GM19397 (cell line): ENCODE measurements around the gene PRDX6.
"Not testable (repeated sequence)": the region's sequence is repeated elsewhere in the genome, so short reads cannot be mapped to it uniquely, and the experiment has no call there.

Source experiments
- ATAC-seq: cut with Tn5 transposase; IDR thresholded peaks from one replicate; pipeline ENCODE4 v1.9.1; 2021; ENCODE audit warnings: mild to moderate bottlenecking, moderate library complexity; ENCODE audit not compliant: unreplicated experiment

The PRDX6 gene, protein sequence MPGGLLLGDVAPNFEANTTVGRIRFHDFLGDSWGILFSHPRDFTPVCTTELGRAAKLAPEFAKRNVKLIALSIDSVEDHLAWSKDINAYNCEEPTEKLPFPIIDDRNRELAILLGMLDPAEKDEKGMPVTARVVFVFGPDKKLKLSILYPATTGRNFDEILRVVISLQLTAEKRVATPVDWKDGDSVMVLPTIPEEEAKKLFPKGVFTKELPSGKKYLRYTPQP

DNA sequence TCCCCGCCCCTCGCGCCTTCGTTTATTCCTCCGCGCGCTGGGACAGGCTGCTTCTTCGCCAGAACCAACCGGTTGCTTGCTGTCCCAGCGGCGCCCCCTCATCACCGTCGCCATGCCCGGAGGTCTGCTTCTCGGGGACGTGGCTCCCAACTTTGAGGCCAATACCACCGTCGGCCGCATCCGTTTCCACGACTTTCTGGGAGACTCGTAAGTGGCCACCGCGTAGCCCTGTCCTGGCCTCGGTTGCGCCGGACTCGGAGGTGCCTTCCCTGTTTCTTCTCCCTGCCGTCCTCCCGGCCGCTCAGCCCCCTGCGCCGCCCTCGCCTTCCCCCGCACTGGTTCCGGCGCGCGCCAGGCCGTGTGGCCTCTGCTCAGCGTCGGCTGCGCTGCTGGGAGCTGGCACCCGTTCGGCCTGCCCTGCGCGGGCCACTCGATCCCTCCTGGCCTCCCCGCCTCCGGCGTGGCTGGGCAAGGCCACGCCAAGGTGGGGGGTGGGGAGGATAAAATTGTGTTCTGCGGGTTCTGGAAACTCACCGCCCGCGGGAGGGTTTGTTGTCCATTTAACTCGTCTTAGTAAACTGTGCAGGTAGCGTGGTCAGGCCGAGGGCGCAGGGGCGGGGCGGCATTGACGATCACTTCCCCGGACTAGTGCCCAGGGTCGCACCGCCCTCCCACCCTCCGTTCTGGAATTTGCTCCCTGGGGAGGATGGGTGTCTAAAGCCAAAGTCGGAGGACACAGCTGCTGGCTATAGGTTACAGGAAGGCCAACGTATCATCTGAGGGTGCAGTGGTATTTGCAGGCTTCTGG, at the start of gene PRDX6:
Gene PRDX6, plus strand, starts transcription at position 50 of the 808 bp plus-strand sequence. Its CDS starts 63 bp downstream, at position 113.
- ATAC-seq, result peak; percentile 33

DNA sequence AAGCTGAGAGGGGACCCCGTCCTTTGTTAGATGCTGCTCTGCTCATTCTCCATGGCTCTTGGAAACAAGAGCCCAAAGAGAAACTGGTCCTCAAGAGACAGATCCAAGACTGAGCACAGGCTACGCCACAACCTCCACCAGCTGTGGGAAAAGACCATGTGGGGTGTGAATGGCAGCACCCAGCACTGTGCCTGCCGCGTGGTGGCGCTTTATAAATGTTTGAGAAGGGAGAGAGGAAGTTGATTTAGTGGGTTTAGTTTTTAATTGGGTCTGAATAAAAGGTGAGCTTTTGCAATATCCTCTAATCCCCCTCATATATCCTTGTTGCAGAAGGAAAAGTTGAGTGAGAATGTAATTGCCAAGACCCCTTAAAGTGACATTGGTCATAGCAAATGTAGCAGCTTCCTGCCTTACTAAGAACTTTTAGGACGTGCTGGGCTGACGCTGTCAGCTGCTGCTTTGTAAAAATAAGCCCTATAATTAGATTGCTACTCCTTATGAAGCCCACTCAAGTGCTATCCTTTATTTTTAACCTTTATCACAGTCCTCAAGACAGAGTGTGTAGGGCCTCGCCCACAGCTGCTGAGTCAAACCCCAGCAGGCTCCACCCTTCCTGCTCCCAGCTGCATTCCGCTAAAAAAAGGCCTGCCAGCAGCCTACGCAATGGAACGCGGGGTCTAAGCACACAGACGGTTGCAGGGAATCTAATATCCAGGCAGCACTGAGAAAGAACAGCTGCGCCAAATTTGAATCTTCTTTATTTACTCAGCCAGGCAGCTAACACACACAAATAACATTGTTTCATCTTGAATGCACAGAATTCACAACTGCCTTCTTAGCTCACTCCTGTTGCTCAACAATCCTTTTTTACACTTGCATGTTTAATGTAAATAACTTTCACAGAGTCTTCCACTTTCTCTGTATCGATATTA, 47.4 kb upstream of the PRDX6 start:
- ATAC-seq, result peak; percentile 69

DNA sequence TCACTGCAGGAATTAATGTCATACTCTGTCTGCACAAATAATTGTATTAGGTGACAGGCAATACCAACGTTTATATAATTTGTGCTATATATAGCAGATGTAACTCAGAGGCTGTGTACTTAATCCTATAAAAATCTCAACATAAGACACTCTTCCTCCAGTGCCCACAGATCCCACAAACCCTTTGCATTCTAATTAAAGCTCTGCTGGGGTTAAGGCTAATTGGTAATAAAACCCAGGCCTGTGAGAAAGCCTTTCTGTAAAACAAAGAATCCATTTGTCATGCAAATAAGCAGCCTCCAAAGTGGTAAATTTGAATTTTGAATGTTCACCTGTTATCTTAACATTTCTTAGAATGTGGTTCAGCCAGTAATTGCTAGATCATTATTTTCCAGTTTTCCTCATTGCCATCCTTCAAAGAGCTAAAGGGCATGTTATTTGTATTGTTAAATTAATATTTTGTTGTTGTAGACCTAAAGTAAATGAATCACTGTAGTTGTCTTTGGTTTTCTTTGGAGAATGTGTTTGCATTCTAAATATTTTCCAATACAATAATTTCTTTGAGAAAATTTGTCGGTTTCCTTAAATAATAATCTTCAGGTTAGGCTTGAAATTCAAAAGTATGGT, 46.3 kb upstream of the PRDX6 start:
- ATAC-seq, result no peak

DNA sequence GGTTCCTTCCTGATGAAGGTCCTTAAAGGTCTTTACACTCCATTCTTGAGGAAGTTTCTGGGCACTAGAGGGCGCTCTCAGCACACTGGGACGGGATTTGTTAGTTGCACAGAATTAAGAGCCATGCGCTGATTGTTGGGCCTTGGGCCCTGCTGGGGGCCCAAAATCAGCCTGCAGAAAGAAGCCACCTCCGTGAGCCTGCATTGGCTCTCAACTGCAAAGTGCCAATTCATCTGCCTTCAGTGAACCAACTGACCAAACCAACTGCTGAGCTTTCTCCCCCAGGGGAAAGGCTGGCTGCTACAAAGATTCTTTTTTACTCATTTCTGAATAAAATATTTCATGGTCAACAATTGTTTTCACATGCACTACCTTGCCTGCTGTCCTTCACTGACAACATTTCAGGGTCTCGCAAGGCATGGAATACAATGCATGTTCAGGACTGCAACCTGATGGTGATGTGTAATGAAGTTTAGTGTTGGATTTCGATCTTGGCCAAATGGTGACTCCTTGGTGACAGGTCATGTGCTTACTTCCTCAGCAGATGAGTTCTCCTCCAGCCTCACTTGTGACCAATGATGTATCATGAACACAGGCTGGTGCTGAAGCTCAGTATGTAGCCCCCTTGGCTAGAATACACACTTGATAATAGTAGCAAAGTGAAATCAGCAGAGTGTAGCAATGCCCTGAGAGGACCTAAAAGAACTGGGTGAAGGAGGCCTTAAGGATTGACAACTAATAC, 45.7 kb upstream of the PRDX6 start:
- no peak for ATAC-seq

GRCh38 chr1:173432331-173432730, 44.8 kb upstream of the PRDX6 start:
- ATAC-seq, result no peak

GRCh38 chr1:173433751-173434326, 43.3 kb upstream of the PRDX6 start:
- ATAC-seq, result no peak

DNA sequence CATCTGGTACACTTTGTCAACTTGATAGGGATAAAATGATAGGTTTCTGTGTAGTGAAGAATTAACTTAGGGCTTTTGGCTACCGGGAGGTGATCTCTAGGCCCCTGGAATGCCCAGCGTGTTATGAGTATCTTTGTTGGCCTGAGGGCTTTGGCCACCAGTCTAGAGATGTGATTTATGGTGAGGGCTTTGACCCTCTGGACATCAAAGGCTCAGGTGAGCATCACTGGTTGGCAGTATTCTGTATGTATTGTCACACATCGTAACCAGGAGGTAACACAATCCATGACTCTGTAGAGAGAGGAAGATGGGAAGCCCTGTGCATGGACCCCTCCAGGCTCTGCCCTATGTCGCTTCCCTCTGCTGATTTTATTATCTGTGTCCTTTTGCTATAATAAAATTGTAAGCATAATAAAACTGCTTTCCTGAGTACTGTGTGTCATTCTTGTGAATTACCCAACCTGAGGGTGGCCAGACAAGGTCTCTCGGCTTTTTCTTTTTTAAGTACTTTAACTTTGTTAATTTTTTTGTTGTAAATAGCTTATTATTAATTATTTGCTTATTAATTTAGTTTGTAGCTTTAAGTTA, 40.2 kb upstream of the PRDX6 start:
- ATAC-seq, result no peak

DNA sequence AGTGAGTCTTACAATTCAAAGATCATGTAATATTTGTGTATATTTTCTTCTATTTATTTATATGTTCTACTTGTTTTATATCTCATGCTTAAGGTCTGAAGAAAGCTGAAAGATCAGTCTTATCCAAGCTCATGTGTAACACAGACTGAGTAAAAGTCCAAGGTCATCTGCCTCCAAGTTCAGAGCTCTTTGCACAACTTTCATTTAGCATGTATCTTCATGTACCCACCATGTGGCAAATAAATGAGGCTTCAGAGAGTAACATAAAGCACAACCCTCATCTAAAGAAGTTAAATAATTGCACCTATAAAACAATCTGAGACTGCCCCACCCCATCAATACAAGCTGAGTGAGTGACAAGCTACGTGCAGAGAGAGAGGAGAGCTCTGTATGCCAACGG, 38.5 kb upstream of the PRDX6 start:
- no peak for ATAC-seq

GRCh38 chr1:173440430-173440829, 36.7 kb upstream of the PRDX6 start:
- ATAC-seq, result no peak

GRCh38 chr1:173444757-173445156, 32.4 kb upstream of the PRDX6 start:
- no peak for ATAC-seq

DNA sequence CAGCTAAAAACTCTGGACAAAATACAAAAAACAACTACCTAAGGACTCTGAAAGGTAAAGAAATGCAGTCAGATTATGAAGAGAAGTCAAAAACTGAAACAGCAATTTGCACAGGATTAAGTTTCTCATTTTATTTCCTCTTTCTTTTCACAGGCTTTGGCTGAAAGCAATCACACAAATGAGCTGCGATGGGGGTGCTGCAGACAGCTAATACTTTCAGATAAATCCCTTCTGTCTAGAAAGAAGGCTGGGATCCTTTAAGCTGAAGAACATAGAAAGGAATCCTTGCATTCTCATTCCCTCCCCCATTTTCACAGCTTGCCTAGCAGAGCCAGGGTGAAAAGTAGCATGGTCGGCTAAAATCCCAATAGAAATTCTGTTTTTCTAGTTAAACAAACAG, 32.0 kb upstream of the PRDX6 start:
- no peak for ATAC-seq

DNA sequence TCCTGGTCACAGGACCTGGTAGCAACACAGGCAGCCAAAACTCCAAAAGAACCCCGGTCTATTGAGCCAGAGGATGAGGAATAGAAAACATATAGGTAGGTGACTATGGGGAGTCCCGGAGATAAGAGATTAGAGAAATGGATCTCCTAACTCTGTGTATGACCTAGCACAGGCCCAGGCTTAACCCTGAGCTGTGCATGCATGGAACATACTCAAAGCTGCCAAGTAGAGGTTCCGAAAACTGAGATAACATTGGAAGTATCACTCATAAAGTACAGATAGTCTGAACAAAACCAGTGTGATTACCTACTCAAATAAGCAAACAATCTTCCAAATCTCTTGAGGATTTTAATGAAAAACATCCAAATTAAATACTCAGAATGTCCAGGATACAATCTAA, 31.5 kb upstream of the PRDX6 start:
- ATAC-seq, result no peak

DNA sequence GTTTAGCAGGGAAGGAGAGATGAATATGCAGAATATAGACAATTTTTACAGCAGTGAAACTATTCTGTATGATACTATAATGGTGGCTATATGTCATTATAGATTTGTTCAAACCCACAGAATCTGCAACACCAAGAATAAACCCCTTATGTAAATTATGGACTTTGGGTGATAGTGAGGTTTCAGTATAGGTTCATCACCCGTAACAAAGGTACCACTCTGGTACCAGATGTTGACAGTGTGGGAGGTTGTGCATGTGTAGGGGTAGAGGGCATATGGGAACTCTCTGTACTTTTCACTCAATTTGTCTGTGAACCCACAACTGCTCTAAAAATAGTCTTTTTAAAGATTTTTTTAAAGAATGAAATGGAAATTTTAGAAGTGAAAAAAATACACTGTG, 29.9 kb upstream of the PRDX6 start:
- ATAC-seq, result no peak

- ATAC-seq, result no peak
Measured at GRCh38 chr1:173448945-173449344, 28.2 kb upstream of the PRDX6 start.

DNA sequence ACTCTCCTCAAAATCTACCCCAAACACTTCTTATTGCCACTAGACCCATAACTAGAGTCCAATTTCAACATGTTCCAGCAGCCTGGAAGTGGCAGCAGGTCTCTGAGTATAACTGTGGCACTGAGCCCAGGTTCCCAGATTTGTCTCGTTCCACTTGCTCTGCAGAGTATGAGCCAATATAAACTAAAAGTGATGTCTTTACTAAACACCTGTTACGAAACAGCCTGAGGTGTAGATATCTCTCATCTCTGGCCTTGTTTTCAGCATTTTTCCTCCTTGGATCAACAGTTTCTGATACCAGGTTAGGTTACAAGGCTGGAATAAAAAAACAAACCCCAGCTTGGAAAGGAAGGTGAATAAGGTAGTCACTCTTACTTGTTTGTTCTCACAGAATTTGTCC, 25.2 kb upstream of the PRDX6 start:
- ATAC-seq, result no peak

DNA sequence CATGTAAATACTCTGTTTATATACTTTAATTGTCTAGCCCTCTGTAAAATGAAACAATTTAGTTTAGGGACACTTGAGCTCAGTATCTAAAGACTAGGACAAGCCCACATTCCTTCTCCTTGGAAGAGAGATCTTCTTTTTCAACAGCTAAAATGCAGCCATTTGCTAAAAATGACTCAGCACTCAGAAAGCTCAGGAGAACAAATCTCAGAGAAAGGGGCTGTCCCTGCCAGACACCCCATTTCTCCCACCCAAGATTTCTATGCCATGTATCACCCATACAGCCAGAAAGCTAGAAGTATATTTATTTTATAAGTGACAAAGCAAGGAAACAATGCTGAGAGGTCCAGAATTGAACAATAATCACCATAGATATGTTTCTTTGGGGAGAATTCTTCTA, 23.2 kb upstream of the PRDX6 start:
- no peak for ATAC-seq

GRCh38 chr1:173454966-173455524, 22.1 kb upstream of the PRDX6 start:
- no peak for ATAC-seq

- no peak for ATAC-seq
Measured at GRCh38 chr1:173459885-173460284, 17.2 kb upstream of the PRDX6 start.

DNA sequence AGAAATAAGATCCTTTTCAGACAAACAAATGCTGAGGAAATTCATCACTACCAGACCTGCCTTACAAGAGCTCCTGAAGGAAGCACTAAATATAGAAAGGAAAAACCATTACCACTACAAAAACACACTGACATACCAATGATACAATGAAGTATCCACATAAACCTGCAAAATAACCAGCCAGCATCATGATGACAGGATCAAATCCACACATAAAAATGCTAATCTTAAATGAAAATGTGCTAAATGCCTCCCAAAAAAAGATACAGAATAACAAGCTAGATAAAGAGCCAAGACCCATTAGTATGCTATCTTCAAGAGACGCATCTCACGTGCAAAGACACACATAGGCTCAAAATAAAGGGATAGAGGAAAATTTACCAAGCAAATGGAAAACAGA, 14.5 kb upstream of the PRDX6 start:
- not testable (repeated sequence) for ATAC-seq
